ENCODE data around the gene SART1. TPM values are rescaled to one million over a fixed set of nuclear protein-coding genes. Genes with fewer than 3 reads are reported as not detected.

SART1 gene
- total RNA-seq, 2 donors from 2014 or later, result 36.7 to 76.6 TPM

GRCh38 chr11:65931773-65932557 is 29.6 kb upstream of the SART1 start:
- WGBS, result 54% methylated on average over 13 of the region's 13 CpGs
- intact Hi-C loops (cut with DNase I), result no loop called here

GRCh38 chr11:65932558-65932919 is 29.0 kb upstream of the SART1 start:
- TF ChIP-seq CTCF (IDR thresholded peaks at IDR 0.05), result no peak
- no peak for TF ChIP-seq POLR2AphosphoS5 (IDR thresholded peaks at IDR 0.05)
- TF ChIP-seq POLR2A (IDR thresholded peaks at IDR 0.05), result no peak
- H3K4me3 ChIP-seq, result no peak overlapping the region
- no peaks in the 10 kb centered on the region for H3K4me1 ChIP-seq (replicated peaks)
- intact Hi-C loops (cut with DNase I), result no loop called here
- H3K27me3 ChIP-seq (replicated peaks; ENCODE audit: insufficient read depth), result no peaks in the 10 kb centered on the region
- no peak overlapping the region for H3K27ac ChIP-seq
- H3K36me3 ChIP-seq, result no peaks in the 10 kb centered on the region
- WGBS, result 42% methylated on average over 9 of the region's 9 CpGs
- DNase-seq (ENCODE audit: low spot score), result no peak
- H3K9me3 ChIP-seq, result no peaks in the 10 kb centered on the region

More at GRCh38 chr11:65931773-65932557, 29.6 kb upstream of the SART1 start:
- no peak for TF ChIP-seq CTCF (IDR thresholded peaks at IDR 0.05)
- no peak for TF ChIP-seq POLR2AphosphoS5 (IDR thresholded peaks at IDR 0.05)
- no peak for TF ChIP-seq POLR2A (IDR thresholded peaks at IDR 0.05)
- Histone ChIP-seq H3K27me3 (replicated peaks; ENCODE audit: insufficient read depth) (no peaks in the 10 kb centered on the region), H3K4me3 (no peak overlapping the region), H3K4me1 (replicated peaks) (no peaks in the 10 kb centered on the region), H3K27ac (no peak overlapping the region), H3K36me3 (no peaks in the 10 kb centered on the region), H3K9me3 (no peaks in the 10 kb centered on the region)
- no peak for DNase-seq (ENCODE audit: low spot score)

- H3K27ac ChIP-seq, result no peak overlapping the region
- intact Hi-C loops (cut with DNase I), result no loop called here
- no peaks in the 10 kb centered on the region for H3K27me3 ChIP-seq (replicated peaks; ENCODE audit: insufficient read depth)
- no peak for TF ChIP-seq POLR2A (IDR thresholded peaks at IDR 0.05)
- no peak for DNase-seq (ENCODE audit: low spot score)
- no peaks in the 10 kb centered on the region for H3K9me3 ChIP-seq
- H3K4me1 ChIP-seq (replicated peaks), result no peaks in the 10 kb centered on the region
- WGBS, result 33% methylated on average over 4 of the region's 4 CpGs
- no peak overlapping the region for H3K4me3 ChIP-seq
- H3K36me3 ChIP-seq, result no peaks in the 10 kb centered on the region
Measured at GRCh38 chr11:65934014-65934413, 27.5 kb upstream of the SART1 start.

- WGBS, result 33% methylated on average over 4 of the region's 4 CpGs
- Histone ChIP-seq H3K27me3 (replicated peaks; ENCODE audit: insufficient read depth) (no peaks in the 10 kb centered on the region), H3K36me3 (no peaks in the 10 kb centered on the region), H3K4me1 (replicated peaks) (no peaks in the 10 kb centered on the region), H3K9me3 (no peaks in the 10 kb centered on the region), H3K27ac (no peak overlapping the region), H3K4me3 (no peak overlapping the region)
- intact Hi-C loops (cut with DNase I), result no loop called here
- no peak for DNase-seq (ENCODE audit: low spot score)
- TF ChIP-seq CTCF (IDR thresholded peaks at IDR 0.05) (no peak), POLR2A (IDR thresholded peaks at IDR 0.05) (no peak), POLR2AphosphoS5 (IDR thresholded peaks at IDR 0.05) (no peak)
Measured at GRCh38 chr11:65937766-65938165, 23.8 kb upstream of the SART1 start.

GRCh38 chr11:65941720-65942310 is 19.7 kb upstream of the SART1 start:
- intact Hi-C loops (cut with DNase I), result no loop called here
- no peak overlapping the region for H3K4me3 ChIP-seq
- no peak for TF ChIP-seq POLR2A (IDR thresholded peaks at IDR 0.05)
- no peak for TF ChIP-seq CTCF (IDR thresholded peaks at IDR 0.05)
- no peak for TF ChIP-seq POLR2AphosphoS5 (IDR thresholded peaks at IDR 0.05)
- no peaks in the 10 kb centered on the region for H3K36me3 ChIP-seq
- 70% methylated on average over 9 of the region's 9 CpGs for WGBS
- H3K27me3 ChIP-seq (replicated peaks; ENCODE audit: insufficient read depth), result no peaks in the 10 kb centered on the region
- no peak overlapping the region for H3K27ac ChIP-seq
- no peaks in the 10 kb centered on the region for H3K9me3 ChIP-seq
- no peaks in the 10 kb centered on the region for H3K4me1 ChIP-seq (replicated peaks)
- DNase-seq (ENCODE audit: low spot score), result no peak
